ENCODE measurements around the gene PEG3. TPM values are rescaled to one million over a fixed set of nuclear protein-coding genes. Genes with fewer than 3 reads are reported as not detected.

PEG3 gene
- total and polyA plus RNA-seq, 7 experiments from 2014 or later = 0.15 TPM; not detected in 6

- DNase-seq = no peak
- Histone ChIP-seq H3K27me3 (ENCODE audit: control insufficient read depth in 2 of 2, insufficient read depth in 2 of 2, low read length in 2 of 2) (no peaks in the 10 kb centered on the region), H3K36me3 (ENCODE audit: control insufficient read depth in 2 of 3, insufficient read depth in 3 of 3, low read length in 3 of 3) (no peaks in the 10 kb centered on the region), H3K4me3 (ENCODE audit: low read length) (no peak overlapping the region), H3K27ac (ENCODE audit: low read depth, low read length) (no peak overlapping the region), H3K9me3 (ENCODE audit: control insufficient read depth in 2 of 3, low read length in 3 of 3) (peaks cover 0 to 22% (median 0%) of the 10 kb centered on the region in 3 experiments), H3K4me1 (ENCODE audit: control insufficient read depth in 2 of 2, insufficient read depth in 2 of 2, low read length in 2 of 2) (no peaks in the 10 kb centered on the region)
- ATAC-seq = no peak
- intact Hi-C loops (cut with micrococcal nuclease) = no loop called here
- Mint-ChIP-seq H3K36me3 (peaks cover 0 to 7% (median 0%) of the 10 kb centered on the region in 5 donors), H3K27ac (no peak overlapping the region), H3K9me3 (peaks cover 12 to 87% (median 37%) of the 10 kb centered on the region in 11 donors), H3K27me3 (peaks cover 0 to 4% (median 0%) of the 10 kb centered on the region in 5 donors), H3K4me3 (no peak overlapping the region), H3K4me1 (no peaks in the 10 kb centered on the region)
- ChIA-PET POLR2A (no interaction called here), CTCF (no interaction called here)
These were observed 12.8 kb downstream of the PEG3 start for GRCh38 chr19:56827708-56828107.

GRCh38 chr19:56823956-56824355 lies 16.6 kb downstream of the PEG3 start:
- Mint-ChIP-seq H3K27ac (no peak overlapping the region), H3K4me1 (no peaks in the 10 kb centered on the region), H3K36me3 (peaks cover 0 to 9% (median 0%) of the 10 kb centered on the region in 5 donors), H3K4me3 (no peak overlapping the region), H3K9me3 (peaks cover 20 to 95% (median 45%) of the 10 kb centered on the region in 11 donors), H3K27me3 (peaks cover 0 to 7% (median 0%) of the 10 kb centered on the region in 5 donors)
- CTCF ChIA-PET = no interaction called here
- Histone ChIP-seq H3K27me3 (ENCODE audit: control insufficient read depth in 2 of 2, insufficient read depth in 2 of 2, low read length in 2 of 2) (no peaks in the 10 kb centered on the region), H3K4me1 (ENCODE audit: control insufficient read depth in 2 of 2, insufficient read depth in 2 of 2, low read length in 2 of 2) (no peaks in the 10 kb centered on the region), H3K9me3 (ENCODE audit: control insufficient read depth in 2 of 3, low read length in 3 of 3) (peaks cover 0 to 17% (median 0%) of the 10 kb centered on the region in 3 experiments), H3K4me3 (ENCODE audit: low read length) (no peak overlapping the region), H3K36me3 (ENCODE audit: control insufficient read depth in 2 of 3, insufficient read depth in 3 of 3, low read length in 3 of 3) (no peaks in the 10 kb centered on the region), H3K27ac (ENCODE audit: low read depth, low read length) (no peak overlapping the region)
- intact Hi-C loops (cut with micrococcal nuclease) = no loop called here
- ATAC-seq = no peak
- POLR2A ChIA-PET = no interaction called here
- no peak for DNase-seq

GRCh38 chr19:56823417-56823816 lies 17.1 kb downstream of the PEG3 start:
- Histone ChIP-seq H3K4me1 (ENCODE audit: control insufficient read depth in 2 of 2, insufficient read depth in 2 of 2, low read length in 2 of 2) (no peaks in the 10 kb centered on the region), H3K27ac (ENCODE audit: low read depth, low read length) (no peak overlapping the region), H3K36me3 (ENCODE audit: control insufficient read depth in 2 of 3, insufficient read depth in 3 of 3, low read length in 3 of 3) (no peaks in the 10 kb centered on the region), H3K9me3 (ENCODE audit: control insufficient read depth in 2 of 3, low read length in 3 of 3) (peaks cover 0 to 17% (median 0%) of the 10 kb centered on the region in 3 experiments), H3K27me3 (ENCODE audit: control insufficient read depth in 2 of 2, insufficient read depth in 2 of 2, low read length in 2 of 2) (no peaks in the 10 kb centered on the region), H3K4me3 (ENCODE audit: low read length) (no peak overlapping the region)
- peaks cover 0 to 7% (median 0%) of the 10 kb centered on the region in 5 donors for H3K27me3 Mint-ChIP-seq
- no peak overlapping the region for H3K4me3 Mint-ChIP-seq
- ChIA-PET CTCF (no interaction called here), POLR2A (no interaction called here)
- intact Hi-C loops (cut with micrococcal nuclease) = no loop called here
- peaks cover 22 to 96% (median 49%) of the 10 kb centered on the region in 11 donors for H3K9me3 Mint-ChIP-seq
- H3K4me1 Mint-ChIP-seq = no peaks in the 10 kb centered on the region
- ATAC-seq = no peak
- no peak overlapping the region for H3K27ac Mint-ChIP-seq
- H3K36me3 Mint-ChIP-seq = peaks cover 0 to 9% (median 0%) of the 10 kb centered on the region in 5 donors
- no peak for DNase-seq

GRCh38 chr19:56822755-56823154 lies 17.8 kb downstream of the PEG3 start:
- DNase-seq (no peak), ATAC-seq (no peak)
- ChIA-PET POLR2A (no interaction called here), CTCF (no interaction called here)
- no peak overlapping the region for H3K27ac ChIP-seq (ENCODE audit: low read depth, low read length)
- no peaks in the 10 kb centered on the region for H3K27me3 ChIP-seq (ENCODE audit: control insufficient read depth in 2 of 2, insufficient read depth in 2 of 2, low read length in 2 of 2)
- Mint-ChIP-seq H3K27me3 (peaks cover 0 to 7% (median 0%) of the 10 kb centered on the region in 5 donors), H3K4me3 (no peak overlapping the region), H3K4me1 (no peaks in the 10 kb centered on the region), H3K36me3 (peaks cover 0 to 14% (median 0%) of the 10 kb centered on the region in 5 donors), H3K27ac (no peak overlapping the region), H3K9me3 (peaks cover 23 to 96% (median 49%) of the 10 kb centered on the region in 11 donors)
- H3K4me1 ChIP-seq (ENCODE audit: control insufficient read depth in 2 of 2, insufficient read depth in 2 of 2, low read length in 2 of 2) = no peaks in the 10 kb centered on the region
- peaks cover 0 to 20% (median 0%) of the 10 kb centered on the region in 3 experiments for H3K9me3 ChIP-seq (ENCODE audit: control insufficient read depth in 2 of 3, low read length in 3 of 3)
- H3K4me3 ChIP-seq (ENCODE audit: low read length) = no peak overlapping the region
- H3K36me3 ChIP-seq (ENCODE audit: control insufficient read depth in 2 of 3, insufficient read depth in 3 of 3, low read length in 3 of 3) = no peaks in the 10 kb centered on the region
- intact Hi-C loops (cut with micrococcal nuclease) = no loop called here

- no peak overlapping the region for H3K4me3 Mint-ChIP-seq
- ATAC-seq (no peak), DNase-seq (no peak)
- Histone ChIP-seq H3K27ac (ENCODE audit: low read depth, low read length) (no peak overlapping the region), H3K9me3 (ENCODE audit: control insufficient read depth in 2 of 3, low read length in 3 of 3) (peaks cover 0 to 28% (median 0%) of the 10 kb centered on the region in 3 experiments), H3K4me1 (ENCODE audit: control insufficient read depth in 2 of 2, insufficient read depth in 2 of 2, low read length in 2 of 2) (no peaks in the 10 kb centered on the region), H3K27me3 (ENCODE audit: control insufficient read depth in 2 of 2, insufficient read depth in 2 of 2, low read length in 2 of 2) (no peaks in the 10 kb centered on the region), H3K36me3 (ENCODE audit: control insufficient read depth in 2 of 3, insufficient read depth in 3 of 3, low read length in 3 of 3) (no peaks in the 10 kb centered on the region), H3K4me3 (ENCODE audit: low read length) (no peak overlapping the region)
- H3K9me3 Mint-ChIP-seq = peaks cover 28 to 96% (median 50%) of the 10 kb centered on the region in 11 donors
- POLR2A ChIA-PET = no interaction called here
- intact Hi-C loops (cut with micrococcal nuclease) = no loop called here
- H3K36me3 Mint-ChIP-seq = peaks cover 0 to 22% (median 0%) of the 10 kb centered on the region in 5 donors
- H3K27ac Mint-ChIP-seq = no peak overlapping the region
- H3K4me1 Mint-ChIP-seq = no peaks in the 10 kb centered on the region
- H3K27me3 Mint-ChIP-seq = peaks cover 0 to 7% (median 0%) of the 10 kb centered on the region in 5 donors
- CTCF ChIA-PET = no interaction called here
These were observed 18.9 kb downstream of the PEG3 start for GRCh38 chr19:56821675-56822074.

GRCh38 chr19:56821209-56821608 lies 19.3 kb downstream of the PEG3 start:
- Histone ChIP-seq H3K27ac (ENCODE audit: low read depth, low read length) (no peak overlapping the region), H3K4me3 (ENCODE audit: low read length) (no peak overlapping the region), H3K27me3 (ENCODE audit: control insufficient read depth in 2 of 2, insufficient read depth in 2 of 2, low read length in 2 of 2) (no peaks in the 10 kb centered on the region), H3K4me1 (ENCODE audit: control insufficient read depth in 2 of 2, insufficient read depth in 2 of 2, low read length in 2 of 2) (no peaks in the 10 kb centered on the region), H3K9me3 (ENCODE audit: control insufficient read depth in 2 of 3, low read length in 3 of 3) (peaks cover 0 to 32% (median 0%) of the 10 kb centered on the region in 3 experiments), H3K36me3 (ENCODE audit: control insufficient read depth in 2 of 3, insufficient read depth in 3 of 3, low read length in 3 of 3) (no peaks in the 10 kb centered on the region)
- DNase-seq (no peak), ATAC-seq (no peak)
- Mint-ChIP-seq H3K4me3 (no peak overlapping the region), H3K9me3 (peaks cover 31 to 96% (median 50%) of the 10 kb centered on the region in 11 donors), H3K27me3 (peaks cover 0 to 7% (median 0%) of the 10 kb centered on the region in 5 donors), H3K27ac (no peak overlapping the region), H3K4me1 (no peaks in the 10 kb centered on the region), H3K36me3 (peaks cover 0 to 25% (median 0%) of the 10 kb centered on the region in 5 donors)
- POLR2A ChIA-PET = no interaction called here
- CTCF ChIA-PET = no interaction called here
- intact Hi-C loops (cut with micrococcal nuclease) = no loop called here

GRCh38 chr19:56819166-56819565 lies 21.4 kb downstream of the PEG3 start:
- no peak for ATAC-seq
- POLR2A ChIA-PET = no interaction called here
- Histone ChIP-seq H3K27ac (ENCODE audit: low read depth, low read length) (no peak overlapping the region), H3K9me3 (ENCODE audit: control insufficient read depth in 2 of 3, low read length in 3 of 3) (peaks cover 0 to 46% (median 0%) of the 10 kb centered on the region in 3 experiments), H3K4me3 (ENCODE audit: low read length) (no peak overlapping the region), H3K4me1 (ENCODE audit: control insufficient read depth in 2 of 2, insufficient read depth in 2 of 2, low read length in 2 of 2) (no peaks in the 10 kb centered on the region), H3K36me3 (ENCODE audit: control insufficient read depth in 2 of 3, insufficient read depth in 3 of 3, low read length in 3 of 3) (no peaks in the 10 kb centered on the region), H3K27me3 (ENCODE audit: control insufficient read depth in 2 of 2, insufficient read depth in 2 of 2, low read length in 2 of 2) (no peaks in the 10 kb centered on the region)
- H3K4me3 Mint-ChIP-seq = no peak overlapping the region
- intact Hi-C loops (cut with micrococcal nuclease) = no loop called here
- no peak overlapping the region for H3K27ac Mint-ChIP-seq
- peaks cover 0 to 7% (median 0%) of the 10 kb centered on the region in 5 donors for H3K27me3 Mint-ChIP-seq
- peaks cover 0 to 33% (median 0%) of the 10 kb centered on the region in 5 donors for H3K36me3 Mint-ChIP-seq
- DNase-seq = no peak
- no peaks in the 10 kb centered on the region for H3K4me1 Mint-ChIP-seq
- peaks cover 31 to 95% (median 53%) of the 10 kb centered on the region in 11 donors for H3K9me3 Mint-ChIP-seq
- CTCF ChIA-PET = no interaction called here

Measured in naive thymus-derived CD4-positive, alpha-beta T cell (primary cell).